ENCODE results near the gene ATXN1.

The ATXN1 gene

GRCh38 chr6:16338577-16339264, 422.5 kb downstream of the ATXN1 start:
- peak; percentile 89 for TF ChIP-seq CTCF (IDR thresholded peaks at IDR 0.05; ENCODE audit: low read depth, low read length, missing control alignments)
- no peak overlapping the region for H3K4me3 ChIP-seq (ENCODE audit: low read depth, low read length)
- no peaks in the 10 kb centered on the region for H3K27me3 ChIP-seq (replicated peaks)
- DNase-seq = peak; percentile 97
- in situ Hi-C loops (cut with HindIII; ENCODE audit: low pct_ligation_motif_present, low sequenced_read_pairs) = no loop called here
- peak overlapping the region; percentile 56 for H3K27ac ChIP-seq
- H3K36me3 ChIP-seq (replicated peaks) = no peaks in the 10 kb centered on the region

- no peaks in the 10 kb centered on the region for H3K36me3 ChIP-seq (replicated peaks)
- in situ Hi-C loops (cut with HindIII; ENCODE audit: low pct_ligation_motif_present, low sequenced_read_pairs) = no loop called here
- DNase-seq = peak; percentile 54
- no peak for TF ChIP-seq CTCF (IDR thresholded peaks at IDR 0.05; ENCODE audit: low read depth, low read length, missing control alignments)
- no peaks in the 10 kb centered on the region for H3K27me3 ChIP-seq (replicated peaks)
- peak overlapping the region; percentile 8 for H3K27ac ChIP-seq
- no peak overlapping the region for H3K4me3 ChIP-seq (ENCODE audit: low read depth, low read length)
These were observed 423.8 kb downstream of the ATXN1 start for GRCh38 chr6:16337295-16337975.

- H3K36me3 ChIP-seq (replicated peaks) = no peaks in the 10 kb centered on the region
- no peak overlapping the region for H3K27ac ChIP-seq
- H3K27me3 ChIP-seq (replicated peaks) = no peaks in the 10 kb centered on the region
- in situ Hi-C loops (cut with HindIII; ENCODE audit: low pct_ligation_motif_present, low sequenced_read_pairs) = no loop called here
- DNase-seq = no peak
- no peak overlapping the region for H3K4me3 ChIP-seq (ENCODE audit: low read depth, low read length)
- no peak for TF ChIP-seq CTCF (IDR thresholded peaks at IDR 0.05; ENCODE audit: low read depth, low read length, missing control alignments)
These were observed 424.4 kb downstream of the ATXN1 start for GRCh38 chr6:16336911-16337294.

GRCh38 chr6:16336056-16336818, 425.0 kb downstream of the ATXN1 start:
- in situ Hi-C loops (cut with HindIII; ENCODE audit: low pct_ligation_motif_present, low sequenced_read_pairs) = no loop called here
- no peak for DNase-seq
- H3K27me3 ChIP-seq (replicated peaks) = no peaks in the 10 kb centered on the region
- H3K36me3 ChIP-seq (replicated peaks) = no peaks in the 10 kb centered on the region
- H3K4me3 ChIP-seq (ENCODE audit: low read depth, low read length) = no peak overlapping the region
- TF ChIP-seq CTCF (IDR thresholded peaks at IDR 0.05; ENCODE audit: low read depth, low read length, missing control alignments) = no peak
- H3K27ac ChIP-seq = no peak overlapping the region

- no peak for DNase-seq
- TF ChIP-seq CTCF (IDR thresholded peaks at IDR 0.05; ENCODE audit: low read depth, low read length, missing control alignments) = no peak
- in situ Hi-C loops (cut with HindIII; ENCODE audit: low pct_ligation_motif_present, low sequenced_read_pairs) = no loop called here
- Histone ChIP-seq H3K36me3 (replicated peaks) (no peaks in the 10 kb centered on the region), H3K4me3 (ENCODE audit: low read depth, low read length) (no peak overlapping the region), H3K27ac (peak overlapping the region; percentile 53), H3K27me3 (replicated peaks) (no peaks in the 10 kb centered on the region)
These were observed 426.1 kb downstream of the ATXN1 start for GRCh38 chr6:16335176-16335575.

Data from brain microvascular endothelial cell (primary cell).